ENCODE results near the gene REV1. TPM values are rescaled to one million over a fixed set of nuclear protein-coding genes. Genes with fewer than 3 reads are reported as not detected.

The REV1 gene
- total and polyA plus RNA-seq, 2 donors (not counting 3 experiments of a cell fraction or from before 2014, with no cell fraction given): 16.6 to 50.3 TPM

GRCh38 chr2:99495115-99495860 is 5.5 kb upstream of the REV1 start:
- FAIRE-seq (no peak), DNase-seq (ENCODE audit: low read depth, low spot score) (no peak)
- Histone ChIP-seq H3K4me2 (ENCODE audit: insufficient read depth, low read length) (no peak overlapping the region), H3K4me1 (ENCODE audit: control insufficient read depth, extremely low read depth, insufficient read depth, low read length) (peaks cover 6% of the 10 kb centered on the region), H3K27me3 (ENCODE audit: control insufficient read depth in 2 of 2, insufficient read depth in 2 of 2, low read length in 2 of 2) (peaks cover 16 to 20% of the 10 kb centered on the region in 2 experiments), H3K9me3 (replicated peaks; ENCODE audit: control insufficient read depth, insufficient read depth, low read length) (no peaks in the 10 kb centered on the region), H3K36me3 (ENCODE audit: control insufficient read depth in 2 of 2, extremely low read depth in 1 of 2, insufficient read depth in 2 of 2, low read length in 2 of 2) (no peaks in the 10 kb centered on the region), H3K79me2 (ENCODE audit: control insufficient read depth, insufficient read depth, low read length) (no peaks in the 10 kb centered on the region), H3K4me3 (replicated peaks in 1 of 3; ENCODE audit: insufficient read depth in 1 of 3, low read depth in 1 of 3, low read length in 3 of 3) (no peak overlapping the region), H4K20me1 (replicated peaks; ENCODE audit: control insufficient read depth, extremely low read depth, insufficient read depth, low read length) (no peaks in the 10 kb centered on the region), H3K9me1 (replicated peaks; ENCODE audit: control insufficient read depth, extremely low read depth, insufficient read depth, low read length) (no peaks in the 10 kb centered on the region), H2AFZ (ENCODE audit: low read depth, low read length) (no peak overlapping the region), H3K9ac (replicated peaks; ENCODE audit: extremely low read depth, insufficient read depth, low read length) (no peak overlapping the region), H3K27ac (ENCODE audit: insufficient read depth, low read depth, low read length) (no peak overlapping the region)
- POLR2A ChIA-PET: no interaction called here
- TF ChIP-seq MYC (IDR thresholded peaks at IDR 0.05; ENCODE audit: low read depth, low read length): no peak
- TF ChIP-seq POLR2A (IDR thresholded peaks at IDR 0.05; ENCODE audit: low read depth, low read length): no peak
- TF ChIP-seq POLR2AphosphoS5 (IDR thresholded peaks at IDR 0.05; ENCODE audit: insufficient read depth, low read depth, low read length): no peak
- TF ChIP-seq GATA2 (IDR thresholded peaks at IDR 0.05; ENCODE audit: insufficient read depth, insufficient read length, low read depth, low read length): no peak
- TF ChIP-seq, protein P1, sequence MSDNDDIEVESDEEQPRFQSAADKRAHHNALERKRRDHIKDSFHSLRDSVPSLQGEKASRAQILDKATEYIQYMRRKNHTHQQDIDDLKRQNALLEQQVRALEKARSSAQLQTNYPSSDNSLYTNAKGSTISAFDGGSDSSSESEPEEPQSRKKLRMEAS (IDR thresholded peaks at IDR 0.05; ENCODE audit: insufficient read depth, insufficient read length): no peak
- no peak for TF ChIP-seq FOS (IDR thresholded peaks at IDR 0.05; ENCODE audit: borderline replicate concordance, insufficient read depth, low read length)
- no peak for TF ChIP-seq JUN (IDR thresholded peaks at IDR 0.05; ENCODE audit: borderline replicate concordance, insufficient read depth, insufficient read length, low read depth)
- no peak for TF ChIP-seq CTCF (IDR thresholded peaks at IDR 0.05; ENCODE audit: extremely low read depth in 1 of 2, insufficient read depth in 1 of 2, low read depth in 1 of 2, low read length in 2 of 2)
- TF ChIP-seq EZH2 (IDR thresholded peaks at IDR 0.05; ENCODE audit: borderline replicate concordance, low read depth, low read length, severe bottlenecking): no peak
- dilution Hi-C loops (cut with MboI; ENCODE audit: extremely low pct_ligation_motif_present, low sequenced_read_pairs): no loop called here
- BruUV-seq (replicated peaks): no TSS peak
- intact Hi-C loops (cut with micrococcal nuclease): no loop called here
- CTCF ChIA-PET: interaction anchor here (2.1 kb wide), 1 partner anchor 92 kb away, joined by 4 read pairs; no protein-coding TSS in a partner anchor
